ENCODE results near the gene GTF2H2C.
"Not testable (repeated sequence)": the region's sequence is repeated elsewhere in the genome, so short reads cannot be mapped to it uniquely, and the experiment has no call there.

GTF2H2C gene

DNA sequence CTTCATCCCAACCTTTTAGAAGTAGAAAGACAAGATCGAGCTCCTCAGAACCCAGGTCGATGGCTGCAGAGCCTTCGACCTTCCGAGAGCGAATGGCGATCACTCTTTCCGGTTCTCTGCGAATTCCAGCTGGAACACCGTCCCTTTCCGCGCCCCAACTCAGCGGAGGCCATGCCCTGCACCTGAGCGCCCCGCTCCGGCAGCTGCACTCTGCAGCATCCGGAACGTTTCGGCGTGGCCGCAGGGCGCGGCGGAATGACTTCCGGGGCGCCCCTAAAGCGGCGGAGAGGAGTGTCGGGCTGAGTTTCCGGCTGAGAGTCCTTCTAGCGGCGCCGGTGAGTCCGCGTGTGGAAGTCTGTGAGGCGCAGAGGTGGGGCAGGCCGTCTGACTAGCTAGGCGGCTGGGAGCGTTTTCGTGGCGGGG is at the start of gene GTF2H2C:
Gene GTF2H2C, plus strand, starts transcription at position 284 of the 423 bp plus-strand sequence. CDS start 4,942 bp downstream, outside the sequence.
- peak; percentile 77 for DNase-seq

DNA sequence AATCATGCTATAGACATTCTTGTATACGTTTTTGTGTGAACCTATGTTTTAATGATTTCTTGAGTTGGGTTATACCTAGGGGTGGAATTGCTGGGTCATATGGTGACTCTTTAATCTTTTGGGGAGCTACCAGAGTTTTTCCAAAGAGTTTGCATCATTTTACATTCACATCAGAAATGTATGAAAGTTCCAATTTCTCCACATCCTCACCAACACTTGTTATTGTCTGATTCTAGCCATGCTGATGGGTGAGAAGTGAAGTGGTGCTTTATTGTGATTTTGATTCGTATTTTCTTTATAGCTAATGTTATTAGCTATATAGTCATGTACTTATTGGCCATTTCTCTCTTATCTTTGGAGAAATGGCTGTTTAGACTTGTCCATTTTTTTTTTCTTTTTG is 49.3 kb upstream of the GTF2H2C start:
- DNase-seq: no peak

DNA sequence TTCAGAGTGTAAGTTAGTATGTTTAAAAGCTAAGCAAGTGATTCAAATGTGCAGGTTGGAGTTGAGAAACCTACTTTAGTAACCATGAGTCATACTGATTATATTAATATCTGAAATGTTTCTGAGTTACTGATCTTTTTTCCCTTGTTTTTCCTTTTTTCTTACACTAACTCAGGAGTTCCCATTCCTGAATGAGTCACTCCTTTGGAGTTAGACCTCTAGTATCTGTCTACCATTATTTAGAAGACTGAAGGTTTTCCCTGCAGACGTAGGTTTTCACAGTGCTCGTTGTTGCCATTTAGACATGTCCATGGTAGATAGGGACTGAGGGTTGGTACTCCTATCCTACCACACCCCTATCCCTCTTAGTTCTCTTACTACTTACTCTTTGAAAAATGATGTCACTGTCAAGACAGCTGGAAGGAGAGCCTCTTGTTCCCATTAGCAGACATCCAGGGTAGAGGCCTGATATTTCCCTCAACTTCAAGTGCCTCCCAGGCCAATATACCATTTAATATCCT is 47.2 kb upstream of the GTF2H2C start:
- no peak for DNase-seq

- DNase-seq: not testable (repeated sequence)
Observed at GRCh38 chr5:69515570-69515969, 44.4 kb upstream of the GTF2H2C start.

- DNase-seq: no peak
Observed at GRCh38 chr5:69516769-69517168, 43.2 kb upstream of the GTF2H2C start.

DNA sequence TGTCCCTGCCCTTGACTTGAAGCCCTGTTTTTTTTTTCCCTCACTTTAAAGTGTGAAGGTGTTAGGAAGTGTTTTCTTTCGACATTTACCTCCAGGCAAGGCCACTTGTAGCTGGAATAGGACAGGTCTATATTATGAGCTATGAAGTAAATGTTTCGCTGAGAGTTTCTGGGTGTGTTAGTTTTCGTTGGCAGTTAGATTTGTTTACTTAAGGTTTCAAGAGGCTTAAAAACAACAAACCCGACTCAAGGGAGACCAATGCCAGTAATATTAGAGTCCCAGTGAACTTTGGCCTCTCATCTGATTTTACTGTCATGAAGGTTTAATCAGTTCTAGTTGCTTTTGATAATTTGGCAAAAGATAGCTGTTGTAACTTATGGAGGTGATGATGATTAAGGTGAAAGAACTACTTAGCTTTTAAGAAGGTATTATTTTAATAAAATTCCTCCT is 42.2 kb upstream of the GTF2H2C start:
- no peak for DNase-seq

DNA sequence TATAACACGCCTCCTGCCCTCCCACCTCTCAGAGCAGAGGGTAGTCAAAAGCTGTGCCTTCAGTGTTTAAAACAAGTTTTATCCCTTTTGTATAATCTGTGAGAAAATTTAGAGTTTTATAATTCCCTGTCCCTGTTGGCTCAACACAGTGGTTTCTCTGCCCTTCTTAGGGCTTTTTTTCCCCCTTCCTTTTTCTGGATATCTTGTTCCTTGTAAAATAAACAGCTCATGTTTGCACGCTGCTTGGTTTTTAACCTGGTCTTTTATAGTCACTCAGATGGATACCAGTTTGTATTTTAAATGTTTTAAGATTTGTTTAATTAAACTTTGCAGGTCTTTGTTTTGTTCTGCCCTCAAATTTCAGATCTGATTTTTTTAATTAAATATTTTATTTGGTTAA is 40.7 kb upstream of the GTF2H2C start:
- no peak for DNase-seq

GRCh38 chr5:69522035-69522434 is 38.0 kb upstream of the GTF2H2C start:
- DNase-seq: no peak

DNA sequence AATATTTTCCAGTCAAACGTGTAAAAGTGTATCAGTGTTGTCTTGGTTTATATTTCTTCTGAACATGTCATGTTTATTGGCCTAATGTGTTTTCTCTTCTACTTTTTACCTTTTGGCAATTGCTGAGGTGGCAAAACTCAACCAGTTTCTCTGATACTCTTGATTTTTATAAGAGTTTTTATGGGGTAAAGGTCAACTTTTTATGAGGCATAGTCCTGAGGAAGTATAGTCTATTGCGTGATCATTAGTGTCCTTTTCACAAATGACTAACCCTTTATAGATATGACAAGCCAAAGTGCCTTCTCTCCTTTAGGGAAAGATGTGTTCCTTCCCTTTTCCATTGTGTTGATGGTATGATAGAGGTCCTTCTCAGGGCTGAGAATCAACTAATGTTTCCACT is 34.5 kb upstream of the GTF2H2C start:
- no peak for DNase-seq

DNA sequence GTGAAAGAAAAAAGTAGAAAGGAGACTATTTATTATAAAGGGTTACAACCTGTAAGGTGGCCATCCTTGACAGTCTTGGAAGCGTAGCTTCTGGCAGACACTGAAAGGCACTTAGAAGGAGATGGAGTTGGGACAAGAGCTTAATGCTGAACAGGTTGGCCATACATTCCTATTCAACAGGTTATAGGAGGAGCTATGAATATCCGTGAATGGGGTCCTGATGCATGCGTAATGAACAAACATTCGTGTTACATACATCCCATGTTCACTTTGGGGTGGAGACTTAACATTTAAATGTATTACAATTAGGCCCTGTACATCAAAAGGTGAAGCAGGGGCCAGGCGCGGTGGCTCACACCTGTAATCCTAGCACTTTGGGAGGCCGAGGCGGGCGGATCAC is 33.3 kb upstream of the GTF2H2C start:
- DNase-seq: no peak

DNA sequence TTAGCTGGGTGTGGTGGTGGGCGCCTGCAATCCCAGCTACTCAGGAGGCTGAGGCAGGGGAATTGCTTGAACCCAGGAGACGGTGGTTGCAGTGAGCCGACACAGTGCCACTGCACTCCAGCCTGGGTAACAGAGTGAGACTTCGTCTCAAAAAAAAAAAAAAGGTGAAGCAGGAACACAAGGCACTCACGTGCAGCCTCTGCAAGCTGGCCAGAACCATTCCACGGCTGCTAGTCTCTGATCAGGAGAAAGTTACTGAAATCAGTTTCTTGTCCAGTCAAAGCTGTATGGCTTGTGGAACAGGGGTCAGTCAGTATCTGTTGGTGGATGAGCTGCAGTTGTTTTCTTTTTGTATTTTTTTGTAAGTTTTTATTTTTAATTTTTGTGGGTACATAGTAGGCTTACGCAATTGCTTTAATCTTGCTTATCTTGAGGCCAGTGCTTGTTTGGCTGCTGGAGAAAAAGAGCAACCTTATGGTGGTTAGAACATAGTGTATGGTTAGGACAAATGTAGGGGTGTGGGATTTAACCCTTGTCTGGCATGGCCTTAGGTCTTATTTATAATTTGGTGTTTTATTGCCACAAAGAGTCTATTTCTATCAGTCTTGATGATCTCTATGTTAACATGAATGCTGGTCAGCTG is 32.7 kb upstream of the GTF2H2C start:
- DNase-seq: no peak

DNA sequence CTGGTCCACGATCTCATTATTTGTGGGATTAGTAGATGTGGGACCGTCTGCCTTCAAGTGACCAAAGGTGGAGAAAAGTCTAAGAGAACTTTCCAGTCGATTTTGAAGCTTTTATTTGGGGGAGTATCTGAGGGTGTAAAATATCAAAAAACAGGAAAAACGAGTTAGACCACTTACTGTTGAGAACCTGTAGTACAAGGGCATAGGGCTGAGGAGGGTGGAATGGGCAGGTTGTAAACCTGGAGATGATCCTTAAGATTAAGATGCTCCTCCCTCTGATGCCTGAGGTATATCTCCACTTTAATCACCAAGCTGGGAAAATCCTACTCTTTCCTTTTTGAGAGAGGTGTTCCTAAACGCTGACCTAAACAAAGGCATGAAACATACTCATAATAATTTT is 32.0 kb upstream of the GTF2H2C start:
- no peak for DNase-seq

DNA sequence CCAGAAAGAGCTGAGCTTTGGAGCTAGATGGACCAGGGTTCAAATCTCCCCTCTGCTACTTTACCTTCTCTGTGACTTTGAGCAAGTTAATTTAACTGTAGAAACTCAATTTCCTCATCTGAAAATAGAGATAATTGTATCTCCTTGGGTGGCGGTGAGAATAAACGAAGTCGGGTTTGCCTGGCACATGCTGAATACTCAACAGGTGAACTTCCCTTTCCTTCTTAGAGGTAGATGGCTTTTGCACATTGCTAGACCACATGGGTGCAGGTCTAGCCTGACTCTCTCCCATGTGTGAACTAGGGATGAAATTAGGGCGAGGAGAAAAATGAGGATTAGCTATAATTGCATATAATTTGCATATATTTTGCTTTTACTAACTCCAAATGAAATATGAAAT is 31.4 kb upstream of the GTF2H2C start:
- no peak for DNase-seq

- DNase-seq: no peak
Observed at GRCh38 chr5:69530561-69531405, 29.2 kb upstream of the GTF2H2C start.

DNA sequence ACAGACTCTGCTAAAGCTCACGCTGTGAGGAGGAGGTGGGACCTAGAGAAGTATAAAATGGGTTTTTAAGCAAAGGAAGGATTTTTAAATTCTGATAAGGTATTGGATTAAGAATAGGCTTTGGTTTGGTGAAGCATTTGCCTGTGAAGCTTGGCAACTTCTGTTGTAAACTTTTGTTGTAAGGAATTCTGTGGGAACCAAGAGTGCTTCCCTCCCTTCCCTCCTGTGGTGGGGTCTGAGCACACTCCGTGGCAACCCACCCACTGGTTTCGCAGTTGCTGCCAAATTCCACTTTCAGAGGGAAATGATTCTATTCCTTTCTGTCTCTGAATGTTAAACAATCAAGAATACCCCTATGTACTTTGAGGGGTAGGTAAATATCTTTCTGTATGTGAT is 28.6 kb upstream of the GTF2H2C start:
- DNase-seq: no peak

DNA sequence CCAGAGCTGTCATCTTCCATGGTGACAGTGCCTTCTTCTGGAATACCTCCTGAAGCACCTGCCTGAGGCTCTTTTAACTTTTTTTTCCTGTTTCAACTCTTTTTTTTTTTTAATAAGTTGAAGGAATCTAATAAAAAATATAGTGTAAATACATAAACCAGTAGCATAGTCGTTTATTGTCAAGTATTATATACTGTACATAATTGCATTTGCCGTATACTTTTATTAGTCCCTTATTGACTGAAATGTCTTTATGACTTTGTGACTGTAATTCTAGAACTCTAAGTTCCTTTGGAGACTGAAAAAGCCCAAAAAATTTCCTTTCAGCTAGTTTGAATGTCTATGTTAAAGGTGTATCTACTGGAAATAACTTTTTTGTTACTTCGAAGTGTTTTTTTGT is 22.1 kb upstream of the GTF2H2C start:
- DNase-seq: not testable (repeated sequence)

DNA sequence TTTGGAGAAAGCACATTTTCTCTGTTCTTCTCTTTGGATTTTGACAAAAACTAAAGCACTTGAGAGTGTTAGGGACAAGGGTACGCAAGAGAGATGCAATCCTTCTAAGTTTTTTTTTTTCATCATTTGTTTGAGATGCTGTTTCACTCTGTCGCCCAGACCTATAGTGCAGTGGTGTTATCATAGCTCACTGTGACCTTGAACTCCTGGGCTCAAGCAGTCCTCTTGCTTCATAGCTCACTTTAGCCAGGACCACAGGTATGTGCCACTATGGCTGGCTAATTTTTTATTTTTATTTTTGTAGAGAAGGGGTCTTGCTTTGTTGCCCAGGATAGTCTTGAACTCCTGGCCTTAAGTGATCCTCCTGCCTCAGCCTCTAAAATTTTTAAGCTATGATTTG is 21.3 kb upstream of the GTF2H2C start:
- not testable (repeated sequence) for DNase-seq

- DNase-seq: not testable (repeated sequence)
Observed at GRCh38 chr5:69541347-69541746, 18.6 kb upstream of the GTF2H2C start.

DNA sequence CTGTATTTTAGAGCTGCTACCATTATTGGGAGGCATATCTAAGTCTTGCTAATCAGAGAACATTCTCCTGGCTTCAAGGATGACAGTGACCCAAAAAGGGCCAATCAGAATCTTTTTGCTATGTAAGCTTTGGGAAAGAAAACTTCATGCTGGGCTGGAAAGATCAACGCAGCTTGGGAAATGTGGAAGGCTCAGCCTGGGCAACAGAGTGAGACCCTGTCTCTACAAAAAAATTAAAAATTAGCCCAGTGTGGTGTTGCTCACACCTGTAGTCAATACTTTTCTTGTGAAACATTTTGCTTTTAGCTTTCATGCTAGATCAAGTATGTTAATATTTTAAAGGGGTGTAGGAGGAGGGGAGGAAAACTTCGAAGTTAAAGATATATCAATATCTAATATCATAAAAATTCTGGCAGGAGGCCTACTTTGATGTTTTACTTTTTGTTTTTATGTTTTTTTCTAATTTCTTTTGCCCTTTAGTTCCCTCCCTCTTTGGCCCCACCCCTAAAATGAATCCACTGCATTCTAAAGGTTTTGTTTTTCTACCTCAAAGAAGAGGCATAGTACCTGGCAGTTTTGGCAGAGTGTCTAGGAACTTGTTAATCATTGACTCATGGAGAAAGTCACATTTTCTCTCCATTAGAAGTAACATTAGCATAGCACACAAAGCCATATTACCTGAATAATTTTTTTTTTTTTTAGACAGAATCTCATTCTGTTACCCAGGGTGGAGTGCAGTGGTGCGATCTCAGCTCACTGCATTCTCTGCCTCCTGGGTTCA is 17.0 kb upstream of the GTF2H2C start:
- not testable (repeated sequence) for DNase-seq

DNA sequence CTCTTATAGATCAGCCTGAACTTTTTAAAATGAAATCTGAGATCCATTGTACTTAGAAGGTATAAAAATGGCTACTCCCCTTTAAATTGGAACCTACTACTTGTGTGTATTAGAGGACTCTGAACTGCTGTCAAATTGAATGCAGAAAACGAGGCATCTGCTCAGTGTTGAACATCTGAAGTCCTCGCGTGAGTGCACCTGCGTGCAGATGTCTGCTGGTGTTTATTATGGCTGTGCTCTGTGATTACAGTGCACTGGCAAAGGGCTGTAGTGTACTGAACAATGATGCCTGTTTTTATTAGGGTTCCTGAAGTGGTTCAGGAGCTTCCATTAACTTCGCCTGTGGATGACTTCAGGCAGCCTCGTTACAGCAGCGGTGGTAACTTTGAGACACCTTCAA is 15.4 kb upstream of the GTF2H2C start:
- DNase-seq: not testable (repeated sequence)

DNA sequence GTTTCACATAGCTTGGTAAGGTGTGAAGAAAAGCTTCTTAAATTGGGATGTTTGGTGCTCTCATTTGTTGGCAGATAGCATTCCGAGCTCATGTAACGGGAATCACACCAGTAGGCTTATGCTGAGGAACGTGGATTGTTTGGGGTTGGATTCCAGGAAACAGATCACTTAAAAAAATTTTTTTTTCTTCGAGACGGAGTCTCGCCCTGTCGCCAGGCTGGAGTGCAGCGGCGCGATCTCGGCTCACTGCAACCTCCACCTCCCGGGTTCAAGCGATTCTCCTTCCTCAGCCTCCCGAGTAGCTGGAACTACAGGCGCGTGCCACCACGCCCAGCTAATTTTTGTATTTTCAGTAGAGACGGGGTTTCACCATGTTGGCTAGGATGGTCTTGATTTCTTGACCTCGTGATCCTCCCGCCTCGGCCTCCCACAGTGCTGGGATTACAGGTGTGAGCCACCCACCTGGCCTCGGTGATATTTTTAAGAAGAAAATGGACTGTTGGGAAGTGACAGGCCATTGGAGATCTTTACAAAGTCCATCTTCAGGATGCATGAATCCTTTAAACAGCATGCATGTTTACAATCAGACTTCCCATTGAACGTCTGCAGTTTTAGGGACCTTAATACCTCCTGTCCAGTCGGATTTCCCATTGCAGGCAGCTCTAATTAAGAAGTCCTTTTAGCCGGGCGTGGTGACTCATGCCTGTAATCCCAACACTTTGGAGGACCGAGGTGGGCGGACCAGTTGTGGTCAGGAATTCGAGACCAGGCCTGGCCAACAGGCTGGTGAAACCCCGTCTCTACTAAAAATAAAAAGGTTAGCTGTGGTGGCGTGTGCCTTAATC is 818 bp downstream of the GTF2H2C start:
- DNase-seq: not testable (repeated sequence)

DNA sequence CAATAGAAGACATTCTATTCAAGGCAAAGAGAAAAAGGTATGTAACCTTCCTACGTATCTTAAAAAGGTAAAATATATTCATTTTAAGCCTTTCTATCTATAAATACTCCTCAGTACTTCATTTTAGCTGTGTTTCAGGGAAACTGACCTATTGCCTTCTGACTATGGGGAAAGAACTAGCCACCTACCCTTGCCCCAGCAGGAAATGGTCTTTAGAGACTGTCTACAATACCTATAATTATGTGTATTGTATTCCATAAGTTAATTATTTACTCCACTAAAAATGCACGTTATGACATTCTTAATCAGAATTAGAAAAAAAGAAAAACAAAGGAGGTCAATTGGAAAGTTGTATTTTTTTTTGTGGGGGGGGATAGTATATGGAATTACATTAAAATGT is 6.2 kb downstream of the GTF2H2C start:
- DNase-seq: not testable (repeated sequence)

Measured in stimulated activated CD8-positive, alpha-beta memory T cell treated with anti-CD3 and anti-CD28 coated beads, Interleukin-4, amount 100 ng/mL, for 48 hours (primary cell).